Esophagus mucosa (tissue), 1 donor: ENCODE results near the gene MRFAP1. TPM values are rescaled to one million over a fixed set of nuclear protein-coding genes. Genes with fewer than 3 reads are reported as not detected.

Source experiments
- total RNA-seq: library from RNA; stranded (reverse); gene quantifications from one replicate; pipeline ENCODE4 v1.2.4, GENCODE V29; 2023
- donor health status: DM: yes; HTN: yes; CAD: no.

The MRFAP1 gene
- total RNA-seq, 1 donor from 2014 or later = 157 TPM

Other genes starting within 250 kb of the MRFAP1 start
- 65.7 TPM for gene PPP2R2C, start 168.1 kb upstream of the MRFAP1 start, total RNA-seq
- 11.0 TPM for gene MAN2B2, start 65.5 kb upstream of the MRFAP1 start, total RNA-seq
- gene S100P, start 53.2 kb downstream of the MRFAP1 start, total RNA-seq = 1,144 TPM
- 28.1 TPM for gene MRFAP1L1, start 69.2 kb downstream of the MRFAP1 start, total RNA-seq
- gene BLOC1S4, start 75.5 kb downstream of the MRFAP1 start, total RNA-seq = 9.8 TPM
- 20.9 TPM for gene KIAA0232, start 142.0 kb downstream of the MRFAP1 start, total RNA-seq